Kasumi-1 (cell line): ENCODE measurements around the gene TRPM5.

ENCODE experiments used
- DNase-seq, 2 experiments: peaks; one replicate each; lab custom pipeline; 2025; lab: John Stamatoyannopoulos, UW

TRPM5 gene

GRCh38 chr11:2458321-2458720 is 14.0 kb upstream of the TRPM5 start:
- no peak for DNase-seq

- no peak for DNase-seq
Measured at GRCh38 chr11:2453436-2453835, 9.1 kb upstream of the TRPM5 start.

- DNase-seq: no peak
Measured at GRCh38 chr11:2452321-2453012, 8.2 kb upstream of the TRPM5 start.

- no peak for DNase-seq
Measured at GRCh38 chr11:2451916-2452315, 7.6 kb upstream of the TRPM5 start.

GRCh38 chr11:2451336-2451735 is 7.0 kb upstream of the TRPM5 start:
- no peak for DNase-seq

- DNase-seq: no peak
Measured at GRCh38 chr11:2450321-2451041, 6.2 kb upstream of the TRPM5 start.

- DNase-seq: no peak
Measured at GRCh38 chr11:2449548-2450320, 5.4 kb upstream of the TRPM5 start.

- no peak for DNase-seq
Measured at GRCh38 chr11:2448661-2449547, 4.6 kb upstream of the TRPM5 start.

- DNase-seq: no peak
Measured at GRCh38 chr11:2447951-2448650, 3.8 kb upstream of the TRPM5 start.

- DNase-seq: no peak
Measured at GRCh38 chr11:2447253-2447950, 3.1 kb upstream of the TRPM5 start.

- DNase-seq: no peak
Measured at GRCh38 chr11:2446590-2447252, 2.4 kb upstream of the TRPM5 start.

GRCh38 chr11:2445746-2446551 is 1.6 kb upstream of the TRPM5 start:
- no peak for DNase-seq

- no peak for DNase-seq
Measured at GRCh38 chr11:2444821-2445745, 769 bp upstream of the TRPM5 start, which contains the start of gene KCNQ1. KCNQ1 (plus strand) TSS chr11:2445008; CDS start chr11:2445099, 91 bp downstream.

GRCh38 chr11:2443406-2443805 is 908 bp downstream of the TRPM5 start:
- DNase-seq: no peak

- DNase-seq: no peak
Measured at GRCh38 chr11:2442589-2442988, 1.7 kb downstream of the TRPM5 start.

- DNase-seq: no peak
Measured at GRCh38 chr11:2441171-2441570, 3.1 kb downstream of the TRPM5 start.

- no peak for DNase-seq
Measured at GRCh38 chr11:2440646-2441045, 3.7 kb downstream of the TRPM5 start.

GRCh38 chr11:2439820-2440219 is 4.5 kb downstream of the TRPM5 start:
- DNase-seq: no peak
